Panc1 (cell line): ENCODE results near the gene ABCF3.
A peak's percentile ranks its signal among the peaks of the same experiment; 100 is the strongest.

Experiments used
- POLR2AphosphoS5 ChIP-seq: IDR thresholded peaks from 2 replicates; pipeline ENCODE4 v1.6.1; 2012; ENCODE audit warnings: mild to moderate bottlenecking, low read depth, low read length, moderate library complexity
- TCF7L2 ChIP-seq: IDR thresholded peaks from 2 replicates; pipeline ENCODE4 v1.6.1; 2011; ENCODE audit warnings: mild to moderate bottlenecking, low read depth, low read length, inconsistent platforms
- TF ChIP-seq, protein P1 (sequence below): fragments of 450-650 bp; IDR thresholded peaks from 2 replicates; pipeline ENCODE4 v1.5.1; 2017; ENCODE audit warnings: mild to moderate bottlenecking
- TF ChIP-seq, protein P2 (sequence below), 2 experiments: IDR thresholded peaks; 2 replicates each; pipeline ENCODE4 v1.6.1; 2011 to 2012; ENCODE audit warnings: low read depth in 2 of 2, control low read depth in 1 of 2, low read length in 1 of 2, mild to moderate bottlenecking in 1 of 2, moderate library complexity in 1 of 2; ENCODE audit not compliant: insufficient read depth in 1 of 2

DNA sequence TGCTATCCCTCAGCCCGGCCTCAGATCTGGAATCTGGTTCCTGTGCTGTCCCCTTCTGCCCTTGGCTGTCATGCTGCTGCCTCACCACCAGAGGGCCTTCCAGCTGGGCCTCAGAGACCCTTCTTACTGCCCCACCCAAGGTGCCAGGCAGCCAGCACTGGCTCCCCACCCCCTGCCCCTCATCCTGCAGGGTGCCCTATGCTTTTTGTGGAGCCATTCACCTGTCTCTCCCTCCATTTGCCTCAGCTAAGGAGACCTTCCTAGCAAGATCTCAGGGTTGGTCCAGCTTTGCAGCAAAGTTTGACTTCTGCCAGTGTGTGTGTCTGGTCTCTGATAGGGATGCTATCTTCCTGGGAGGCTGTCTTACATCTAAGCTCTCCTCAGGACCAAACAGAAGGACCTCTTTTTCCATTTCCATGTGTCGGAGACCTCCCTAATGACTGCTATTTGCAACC lies 41.5 kb downstream of the ABCF3 start:
- TF ChIP-seq, protein P1, sequence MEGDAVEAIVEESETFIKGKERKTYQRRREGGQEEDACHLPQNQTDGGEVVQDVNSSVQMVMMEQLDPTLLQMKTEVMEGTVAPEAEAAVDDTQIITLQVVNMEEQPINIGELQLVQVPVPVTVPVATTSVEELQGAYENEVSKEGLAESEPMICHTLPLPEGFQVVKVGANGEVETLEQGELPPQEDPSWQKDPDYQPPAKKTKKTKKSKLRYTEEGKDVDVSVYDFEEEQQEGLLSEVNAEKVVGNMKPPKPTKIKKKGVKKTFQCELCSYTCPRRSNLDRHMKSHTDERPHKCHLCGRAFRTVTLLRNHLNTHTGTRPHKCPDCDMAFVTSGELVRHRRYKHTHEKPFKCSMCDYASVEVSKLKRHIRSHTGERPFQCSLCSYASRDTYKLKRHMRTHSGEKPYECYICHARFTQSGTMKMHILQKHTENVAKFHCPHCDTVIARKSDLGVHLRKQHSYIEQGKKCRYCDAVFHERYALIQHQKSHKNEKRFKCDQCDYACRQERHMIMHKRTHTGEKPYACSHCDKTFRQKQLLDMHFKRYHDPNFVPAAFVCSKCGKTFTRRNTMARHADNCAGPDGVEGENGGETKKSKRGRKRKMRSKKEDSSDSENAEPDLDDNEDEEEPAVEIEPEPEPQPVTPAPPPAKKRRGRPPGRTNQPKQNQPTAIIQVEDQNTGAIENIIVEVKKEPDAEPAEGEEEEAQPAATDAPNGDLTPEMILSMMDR, result peak; percentile 97
- TF ChIP-seq POLR2AphosphoS5 (no peak), TCF7L2 (no peak)
- TF ChIP-seq, protein P2, sequence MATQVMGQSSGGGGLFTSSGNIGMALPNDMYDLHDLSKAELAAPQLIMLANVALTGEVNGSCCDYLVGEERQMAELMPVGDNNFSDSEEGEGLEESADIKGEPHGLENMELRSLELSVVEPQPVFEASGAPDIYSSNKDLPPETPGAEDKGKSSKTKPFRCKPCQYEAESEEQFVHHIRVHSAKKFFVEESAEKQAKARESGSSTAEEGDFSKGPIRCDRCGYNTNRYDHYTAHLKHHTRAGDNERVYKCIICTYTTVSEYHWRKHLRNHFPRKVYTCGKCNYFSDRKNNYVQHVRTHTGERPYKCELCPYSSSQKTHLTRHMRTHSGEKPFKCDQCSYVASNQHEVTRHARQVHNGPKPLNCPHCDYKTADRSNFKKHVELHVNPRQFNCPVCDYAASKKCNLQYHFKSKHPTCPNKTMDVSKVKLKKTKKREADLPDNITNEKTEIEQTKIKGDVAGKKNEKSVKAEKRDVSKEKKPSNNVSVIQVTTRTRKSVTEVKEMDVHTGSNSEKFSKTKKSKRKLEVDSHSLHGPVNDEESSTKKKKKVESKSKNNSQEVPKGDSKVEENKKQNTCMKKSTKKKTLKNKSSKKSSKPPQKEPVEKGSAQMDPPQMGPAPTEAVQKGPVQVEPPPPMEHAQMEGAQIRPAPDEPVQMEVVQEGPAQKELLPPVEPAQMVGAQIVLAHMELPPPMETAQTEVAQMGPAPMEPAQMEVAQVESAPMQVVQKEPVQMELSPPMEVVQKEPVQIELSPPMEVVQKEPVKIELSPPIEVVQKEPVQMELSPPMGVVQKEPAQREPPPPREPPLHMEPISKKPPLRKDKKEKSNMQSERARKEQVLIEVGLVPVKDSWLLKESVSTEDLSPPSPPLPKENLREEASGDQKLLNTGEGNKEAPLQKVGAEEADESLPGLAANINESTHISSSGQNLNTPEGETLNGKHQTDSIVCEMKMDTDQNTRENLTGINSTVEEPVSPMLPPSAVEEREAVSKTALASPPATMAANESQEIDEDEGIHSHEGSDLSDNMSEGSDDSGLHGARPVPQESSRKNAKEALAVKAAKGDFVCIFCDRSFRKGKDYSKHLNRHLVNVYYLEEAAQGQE (IDR thresholded peaks at IDR 0.05; ENCODE audit: insufficient read depth in 1 of 2, low read depth in 2 of 2, low read length in 1 of 2), result no peak
